Caco-2 (cell line): Measurements from ENCODE around the gene SMARCD1. TPM values are rescaled to one million over a fixed set of nuclear protein-coding genes. Genes with fewer than 3 reads are reported as not detected.

Experiments
- BruUV-seq: library from RNA; stranded (reverse); fragments of 400-500 nt; replicated peaks from 2 replicates; lab custom pipeline; 2021; lab: Mats Ljungman, UMichigan
- CTCF ChIA-PET: fragments of 300-600 bp; sonication (Branson Sonifier 250); formaldehyde crosslinking; loops from one replicate; lab custom pipeline; 2022; ENCODE audit warnings: antibody characterized with exemption; lab: Charles Lee
- POLR2A ChIA-PET: fragments of 300-600 bp; sonication (Branson Sonifier 250); formaldehyde crosslinking; loops from one replicate; lab custom pipeline; 2022; ENCODE audit warnings: antibody characterized with exemption; lab: Charles Lee
- DNase-seq, 2 experiments: peaks; one replicate each; pipeline versions ENCODE4 v3.0.0 to v3.0.0-alpha.2; 2020 to 2022
- H3K27me3 ChIP-seq: replicated peaks from 2 replicates; pipeline ENCODE4 v1.6.0; 2011; ENCODE audit warnings: low read length; ENCODE audit not compliant: control insufficient read depth, insufficient read depth
- H3K36me3 ChIP-seq: 2 replicates; pipeline ENCODE4 v1.5.1; 2011; ENCODE audit warnings: low read length; ENCODE audit not compliant: control insufficient read depth, insufficient read depth
- H3K4me1 ChIP-seq: fragments of 250-450 bp; sonication (Bioruptor Pico); 2 replicates; pipeline ENCODE4 v1.5.1; 2020; ENCODE audit warnings: mild to moderate bottlenecking
- H3K4me3 ChIP-seq: 2 replicates; pipeline ENCODE4 v1.5.1; 2011; ENCODE audit warnings: low read depth, mild to moderate bottlenecking, control low read depth, low read length
- H3K9me3 ChIP-seq: fragments of 250-450 bp; sonication (Bioruptor Pico); 2 replicates; pipeline ENCODE4 v1.5.1; 2020; ENCODE audit warnings: mild to moderate bottlenecking, moderate library complexity
- H3K27ac Mint-ChIP-seq: one replicate; pipeline ENCODE4 v1.8.0; 2022; ENCODE audit warnings: mixed read lengths; ENCODE audit not compliant: unreplicated experiment
- H3K27me3 Mint-ChIP-seq: one replicate; pipeline ENCODE4 v1.8.0; 2022; ENCODE audit warnings: mixed read lengths; ENCODE audit not compliant: insufficient read depth, unreplicated experiment
- H3K36me3 Mint-ChIP-seq: one replicate; pipeline ENCODE4 v1.8.0; 2022; ENCODE audit warnings: mild to moderate bottlenecking, mixed read lengths; ENCODE audit not compliant: insufficient read depth, unreplicated experiment
- H3K4me1 Mint-ChIP-seq: one replicate; pipeline ENCODE4 v1.8.0; 2022; ENCODE audit warnings: low read depth, mixed read lengths; ENCODE audit not compliant: unreplicated experiment
- H3K4me3 Mint-ChIP-seq: one replicate; pipeline ENCODE4 v1.8.0; 2022; ENCODE audit warnings: mild to moderate bottlenecking, moderate library complexity, mixed read lengths; ENCODE audit not compliant: unreplicated experiment
- H3K9me3 Mint-ChIP-seq: one replicate; pipeline ENCODE4 v1.8.0; 2022; ENCODE audit warnings: mixed read lengths; ENCODE audit not compliant: unreplicated experiment
- intact Hi-C: fragments of 100-400 bp; cut with micrococcal nuclease; formaldehyde crosslinking; loops from one replicate; pipeline ENCODE4 v1.10.0; 2022; ENCODE audit not compliant: unreplicated experiment
- total RNA-seq: library from RNA; stranded (reverse); gene quantifications from 2 replicates; pipeline ENCODE4 v1.2.3, GENCODE V29; 2022
- TF ChIP-seq, protein P1 (sequence below), 2 experiments: fragments of 200-600 bp in 1 of 2; IDR thresholded peaks; 1 replicate in 1 of 2; 2 replicates in 1 of 2; pipeline versions ENCODE4 v1.5.1 to v1.8.0; 2011 to 2022; ENCODE audit warnings: antibody characterized with exemption in 1 of 2, control low read depth in 1 of 2, inconsistent platforms in 1 of 2, low read depth in 1 of 2, low read length in 1 of 2, mild to moderate bottlenecking in 1 of 2, moderate library complexity in 1 of 2; ENCODE audit not compliant: insufficient read depth in 1 of 2, severe bottlenecking in 1 of 2, unreplicated experiment in 1 of 2

The SMARCD1 gene
- total RNA-seq, 1 experiment from 2014 or later = 158 TPM

DNA sequence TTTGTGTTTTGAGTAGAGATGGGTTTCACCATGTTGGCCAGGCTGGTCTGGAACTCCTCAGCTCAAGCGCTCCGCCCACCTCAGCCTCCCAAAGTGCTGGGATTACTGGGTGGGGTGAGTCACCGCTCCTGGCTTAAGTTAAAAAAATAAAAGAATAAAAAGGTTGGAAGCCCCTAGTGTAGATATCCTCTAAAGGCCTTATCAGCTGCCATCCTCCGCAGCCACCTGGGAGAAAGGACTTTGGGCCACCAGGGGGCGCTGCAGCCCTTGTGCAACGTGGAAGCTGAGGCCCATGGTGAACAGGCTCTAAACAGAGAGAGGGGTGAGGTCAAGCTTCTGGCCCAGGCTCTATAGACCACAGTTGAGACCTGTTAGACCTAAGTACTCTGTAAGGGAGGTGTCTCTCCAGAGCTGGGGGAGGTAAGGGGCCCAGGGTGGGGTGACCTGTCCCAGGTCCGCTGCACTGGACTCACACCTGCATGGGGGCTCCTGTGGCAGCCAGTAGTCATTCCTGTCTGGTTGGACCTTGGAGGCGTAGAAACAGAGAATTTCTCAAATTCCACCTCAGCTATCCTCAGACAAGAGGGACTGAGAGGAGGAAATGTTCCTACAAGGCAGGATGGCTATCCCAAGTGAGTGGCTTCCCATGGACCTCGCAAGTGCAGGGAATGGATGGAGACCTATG lies 45.8 kb upstream of the SMARCD1 start:
- Mint-ChIP-seq H3K27ac (peak overlapping the region; percentile 54), H3K4me1 (peaks cover 11% of the 10 kb centered on the region), H3K4me3 (no peak overlapping the region), H3K9me3 (no peaks in the 10 kb centered on the region), H3K36me3 (no peaks in the 10 kb centered on the region), H3K27me3 (no peaks in the 10 kb centered on the region)
- TF ChIP-seq, protein P1, sequence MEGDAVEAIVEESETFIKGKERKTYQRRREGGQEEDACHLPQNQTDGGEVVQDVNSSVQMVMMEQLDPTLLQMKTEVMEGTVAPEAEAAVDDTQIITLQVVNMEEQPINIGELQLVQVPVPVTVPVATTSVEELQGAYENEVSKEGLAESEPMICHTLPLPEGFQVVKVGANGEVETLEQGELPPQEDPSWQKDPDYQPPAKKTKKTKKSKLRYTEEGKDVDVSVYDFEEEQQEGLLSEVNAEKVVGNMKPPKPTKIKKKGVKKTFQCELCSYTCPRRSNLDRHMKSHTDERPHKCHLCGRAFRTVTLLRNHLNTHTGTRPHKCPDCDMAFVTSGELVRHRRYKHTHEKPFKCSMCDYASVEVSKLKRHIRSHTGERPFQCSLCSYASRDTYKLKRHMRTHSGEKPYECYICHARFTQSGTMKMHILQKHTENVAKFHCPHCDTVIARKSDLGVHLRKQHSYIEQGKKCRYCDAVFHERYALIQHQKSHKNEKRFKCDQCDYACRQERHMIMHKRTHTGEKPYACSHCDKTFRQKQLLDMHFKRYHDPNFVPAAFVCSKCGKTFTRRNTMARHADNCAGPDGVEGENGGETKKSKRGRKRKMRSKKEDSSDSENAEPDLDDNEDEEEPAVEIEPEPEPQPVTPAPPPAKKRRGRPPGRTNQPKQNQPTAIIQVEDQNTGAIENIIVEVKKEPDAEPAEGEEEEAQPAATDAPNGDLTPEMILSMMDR (IDR thresholded peaks at IDR 0.05; ENCODE audit: insufficient read depth in 1 of 2, low read depth in 1 of 2, low read length in 1 of 2, severe bottlenecking in 1 of 2, unreplicated experiment in 1 of 2) = peak; percentile 96 to 97
- POLR2A ChIA-PET = interaction anchor here (1.2 kb wide), 2 partner anchors 31 to 45 kb away, joined by 3 to 4 read pairs; no protein-coding TSS in a partner anchor
- no peaks in the 10 kb centered on the region for H3K36me3 ChIP-seq
- no peaks in the 10 kb centered on the region for H3K9me3 ChIP-seq
- BruUV-seq = no TSS peak
- DNase-seq = peak; percentile 91 to 95
- peaks cover 9% of the 10 kb centered on the region for H3K4me1 ChIP-seq
- CTCF ChIA-PET = interaction anchor here (0.6 to 6.2 kb wide), 23 partner anchors 11 to 804 kb away, joined by 3 to 93 read pairs (median 4); partner anchors contain the start of gene SMARCD1
- no peak overlapping the region for H3K4me3 ChIP-seq
- intact Hi-C loops = loop anchor here (1.0 kb wide), 5 partner anchors 11 to 172 kb away; no protein-coding TSS in a partner anchor
- H3K27me3 ChIP-seq = no peaks in the 10 kb centered on the region

DNA sequence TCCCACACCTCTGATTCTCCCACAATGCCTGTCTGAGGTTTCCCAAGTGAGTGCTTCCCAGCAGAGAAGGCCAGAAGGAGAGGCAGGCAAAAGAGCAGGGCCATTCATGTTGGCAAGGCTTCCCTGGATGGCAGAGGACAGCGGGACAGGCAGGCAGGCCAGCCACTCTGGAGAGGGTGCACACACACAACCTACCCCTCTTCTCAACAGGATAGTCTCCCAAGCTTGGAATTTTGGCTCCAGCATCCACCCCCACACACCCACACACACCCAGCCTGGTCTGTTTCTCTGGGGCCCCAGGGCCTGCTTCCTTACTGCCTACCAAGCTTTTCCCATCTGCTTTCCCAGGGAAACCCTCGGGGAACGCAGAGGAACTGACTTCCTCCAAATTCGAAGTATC lies 44.5 kb upstream of the SMARCD1 start:
- no peak overlapping the region for H3K4me3 ChIP-seq
- H3K9me3 ChIP-seq = no peaks in the 10 kb centered on the region
- Mint-ChIP-seq H3K27me3 (no peaks in the 10 kb centered on the region), H3K9me3 (no peaks in the 10 kb centered on the region), H3K4me1 (peaks cover 11% of the 10 kb centered on the region), H3K36me3 (no peaks in the 10 kb centered on the region), H3K27ac (no peak overlapping the region), H3K4me3 (no peak overlapping the region)
- CTCF ChIA-PET = interaction anchor here (0.6 to 6.2 kb wide), 5 partner anchors 16 to 408 kb away, joined by 3 to 93 read pairs (median 6); no protein-coding TSS in a partner anchor
- TF ChIP-seq, protein P1 (IDR thresholded peaks at IDR 0.05; ENCODE audit: insufficient read depth in 1 of 2, low read depth in 1 of 2, low read length in 1 of 2, severe bottlenecking in 1 of 2, unreplicated experiment in 1 of 2) = no peak
- POLR2A ChIA-PET = no interaction called here
- intact Hi-C loops = no loop called here
- DNase-seq = peak in 1 of 2 experiments; percentile 12
- H3K4me1 ChIP-seq = peaks cover 9% of the 10 kb centered on the region
- no TSS peak for BruUV-seq
- no peaks in the 10 kb centered on the region for H3K36me3 ChIP-seq
- H3K27me3 ChIP-seq = no peaks in the 10 kb centered on the region

DNA sequence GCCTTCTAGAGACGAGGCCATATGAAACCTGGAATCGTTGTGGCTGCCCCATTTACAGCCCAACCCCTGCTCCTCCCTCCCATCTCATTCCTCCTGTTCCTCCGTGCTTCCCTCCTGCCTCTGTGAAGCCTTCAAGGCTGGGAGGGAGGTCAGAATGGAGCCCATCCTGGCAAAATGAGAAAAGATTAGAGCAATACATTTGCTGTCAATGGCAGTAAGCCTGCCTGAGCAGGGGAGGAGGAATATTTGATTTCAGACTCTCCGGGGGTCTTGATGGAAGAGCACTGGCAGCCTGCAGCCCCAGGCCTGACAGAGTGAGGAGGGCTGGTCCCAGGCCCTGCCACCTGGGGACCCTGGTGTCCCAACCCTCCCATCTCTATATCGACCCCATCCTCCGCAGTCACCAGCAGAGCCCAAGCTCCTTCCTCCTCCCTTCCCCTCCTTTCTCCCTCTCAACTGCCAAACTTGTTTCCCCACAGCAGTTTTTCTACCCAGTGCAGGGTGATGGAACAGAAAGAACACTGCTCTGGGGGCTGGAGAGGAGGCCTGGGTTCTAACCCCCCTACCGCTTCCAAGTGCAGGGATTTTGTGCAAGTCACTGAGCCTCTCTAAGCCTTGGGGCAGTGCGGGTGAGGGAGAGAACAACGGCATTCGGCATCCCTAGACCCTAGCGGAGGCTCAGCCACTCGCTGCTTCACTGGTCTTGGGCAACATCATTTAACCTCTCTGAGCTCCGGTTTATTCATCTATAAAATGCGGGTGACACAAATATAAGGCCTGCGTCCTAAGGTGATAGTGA lies 43.9 kb upstream of the SMARCD1 start:
- H3K27ac Mint-ChIP-seq = no peak overlapping the region
- H3K9me3 ChIP-seq = no peaks in the 10 kb centered on the region
- intact Hi-C loops = no loop called here

More for the DNA sequence above, 43.9 kb upstream of the SMARCD1 start:
- Mint-ChIP-seq H3K36me3 (no peaks in the 10 kb centered on the region), H3K9me3 (no peaks in the 10 kb centered on the region), H3K4me1 (peaks cover 11% of the 10 kb centered on the region), H3K4me3 (no peak overlapping the region), H3K27me3 (no peaks in the 10 kb centered on the region)
- H3K27me3 ChIP-seq = no peaks in the 10 kb centered on the region
- DNase-seq = peak in 1 of 2 experiments; percentile 19
- H3K4me1 ChIP-seq = peaks cover 9% of the 10 kb centered on the region
- no peak overlapping the region for H3K4me3 ChIP-seq
- no TSS peak for BruUV-seq
- POLR2A ChIA-PET = no interaction called here
- TF ChIP-seq, protein P1 (IDR thresholded peaks at IDR 0.05; ENCODE audit: insufficient read depth in 1 of 2, low read depth in 1 of 2, low read length in 1 of 2, severe bottlenecking in 1 of 2, unreplicated experiment in 1 of 2) = no peak
- CTCF ChIA-PET = interaction anchor here (0.6 to 6.2 kb wide), 3 partner anchors 15 to 409 kb away, joined by 4 to 93 read pairs (median 8); no protein-coding TSS in a partner anchor
- H3K36me3 ChIP-seq = no peaks in the 10 kb centered on the region
